Heart left ventricle (tissue), 16 donors: ENCODE measurements around the gene STAMBP. TPM values are rescaled to one million over a fixed set of nuclear protein-coding genes. Genes with fewer than 3 reads are reported as not detected.
A peak's percentile ranks its signal among the peaks of the same experiment; 100 is the strongest.

Source experiments
- ATAC-seq, 4 donors: fragments of 200-7000 bp; cut with Tn5 transposase; one replicate each; pipeline ENCODE4 v1.9.1; 2020 to 2022; ENCODE audit warnings: moderate library complexity in 4 of 4, mild to moderate bottlenecking in 3 of 4, moderate number of reproducible peaks in 1 of 4
- DNase-seq, 5 donors: peaks; one replicate each; pipeline ENCODE4 v3.0.0-alpha.2; 2020
- H3K27ac ChIP-seq, 12 donors: fragments of 200-600 bp; sonication (generic) in 4 of 12; one replicate each; pipeline versions ENCODE4 v1.5.0 to v1.8.0; 2016 to 2022; ENCODE audit warnings: mild to moderate bottlenecking in 2 of 12
- H3K27me3 ChIP-seq, 9 donors: fragments of 200-600 bp; sonication (generic) in 2 of 9; one replicate each; pipeline versions ENCODE4 v1.5.1 to v1.8.0; 2016 to 2022; ENCODE audit warnings: mild to moderate bottlenecking in 3 of 9
- H3K36me3 ChIP-seq, 9 donors: fragments of 200-600 bp; sonication (generic) in 2 of 9; one replicate each; pipeline versions ENCODE4 v1.5.0 to v1.8.0; 2018 to 2022; ENCODE audit warnings: mild to moderate bottlenecking in 2 of 9
- H3K4me1 ChIP-seq, 12 donors: fragments of 200-600 bp; sonication (generic) in 4 of 12; one replicate each; pipeline versions ENCODE4 v1.5.0 to v1.8.0; 2016 to 2022; ENCODE audit warnings: mild to moderate bottlenecking in 3 of 12
- H3K4me3 ChIP-seq, 12 donors: fragments of 200-600 bp; sonication (generic) in 4 of 12; one replicate each; pipeline versions ENCODE4 v1.5.0 to v1.8.0; 2017 to 2022; ENCODE audit warnings: mild to moderate bottlenecking in 9 of 12, moderate library complexity in 4 of 12
- H3K9me3 ChIP-seq, 12 donors: fragments of 200-600 bp; sonication (generic) in 4 of 12; one replicate each; pipeline versions ENCODE4 v1.5.0 to v1.8.0; 2016 to 2022; ENCODE audit warnings: mild to moderate bottlenecking in 1 of 12
- CTCF ChIP-seq, 12 donors: fragments of 200-600 bp; sonication (generic) in 4 of 12; IDR thresholded peaks; one replicate each; pipeline versions ENCODE4 v1.5.0 to v1.8.0; 2018 to 2022; ENCODE audit warnings: antibody characterized with exemption in 12 of 12, mild to moderate bottlenecking in 5 of 12
- POLR2A ChIP-seq, 2 donors: fragments of 450-650 bp; IDR thresholded peaks; one replicate each; pipeline ENCODE4 v1.6.1; 2017; ENCODE audit warnings: antibody characterized with exemption in 2 of 2, mild to moderate bottlenecking in 2 of 2, moderate library complexity in 2 of 2
- WGBS, 4 donors: extraction: QIAGEN DNeasy Blood & Tissue Kit in 2 of 4; methylation state at CpG; one replicate each; pipeline versions ENCODE4 v1.1.5 to v1.1.7; 2013 to 2018; 5-methylcytosine and 5-hydroxymethylcytosine counted together
- intact Hi-C, 10 donors: fragments of 100-400 bp; cut with DNase I; formaldehyde crosslinking; loops; one replicate each; pipeline versions ENCODE4 v1.11.1 to v1.14.2; 2022
- polyA plus RNA-seq, 2 donors: library from polyadenylated mRNA; stranded (reverse); fragments of 200-250 nt; gene quantifications; one replicate each; pipeline ENCODE4 v1.2.3, GENCODE V29; 2013
- total RNA-seq, 9 donors: library from RNA; depleted of rRNA in 2 of 9; stranded (reverse); fragments of >200 nt in 2 of 9; fragmentation: NEBNext Ultra II Directional in 3 of 9; extraction: Animal tissue kit (Norgen Biotek cat#: 25700) in 3 of 9; gene quantifications; one replicate each; pipeline versions ENCODE4 v1.1.0 to v1.2.4, GENCODE V29; 2016 to 2023
- donor health status: ischemic (EF 13 %, LVEDD 7.1; RV severe dilation, severe dysfunction).
- donor health status: healthy with polysubstance abuse.
- donor health status: DM: no; HTN: yes; CAD: no.
- donor health status: DM: no; HTN: no; CAD: no.
- donor health status: ischemic (EF 25% LVEDD 6.9; RV normal size, moderate dysfunction).
- donor health status: ischemic (EF 25% LVEDD 5.7; RV mildly dilated, moderate dysfunction).
- donor health status: healthy.
- donor health status: DM: yes; HTN: yes; CAD: no.
- donor health status: ischemic (EF 35%, LVEDD 5.7; RV mildly dilated, moderate dysfunction).
- donor health status: nonischemic (EF 11% LVEDD 7.7; RV severe dilation, severe dysfunction).
- donor health status: DM: yes; HTN: yes; CAD: no.
- donor health status: PGD.
- donor health status: ischemic (EF 29% LVEDD 5.4; RV normal size, mild dysfunction).
- donor health status: nonischemic (EF 23%, LVEDD 6.1; RV moderate dilation, normal function).

STAMBP gene
- total and polyA plus RNA-seq, 11 donors: 13.2 to 38.0 (median 33.0) TPM

- WGBS, 4 donors: 84 to 95% (median 92%) methylated on average over 5 of the region's 5 CpGs
- Histone ChIP-seq H3K27me3 (no peaks in the 10 kb centered on the region), H3K4me3 (no peak overlapping the region), H3K9me3 (no peaks in the 10 kb centered on the region), H3K36me3 (peaks cover 0 to 71% (median 43%) of the 10 kb centered on the region in 9 donors), H3K4me1 (peaks cover 0 to 18% (median 3%) of the 10 kb centered on the region in 12 donors), H3K27ac (peak overlapping the region in 1 of 12 donors; percentile 64)
- DNase-seq (no peak), ATAC-seq (no peak)
- TF ChIP-seq CTCF (IDR thresholded peaks at IDR 0.05): no peak
- TF ChIP-seq POLR2A (IDR thresholded peaks at IDR 0.05): no peak
- intact Hi-C loops: no loop called here
Measured at GRCh38 chr2:73841912-73842738, 13.4 kb downstream of the STAMBP start.

GRCh38 chr2:73842739-73843019 is 13.9 kb downstream of the STAMBP start:
- Histone ChIP-seq H3K27ac (peak overlapping the region in 1 of 12 donors; percentile 64), H3K4me3 (no peak overlapping the region), H3K27me3 (no peaks in the 10 kb centered on the region), H3K9me3 (no peaks in the 10 kb centered on the region), H3K36me3 (peaks cover 0 to 76% (median 48%) of the 10 kb centered on the region in 9 donors), H3K4me1 (peaks cover 0 to 16% (median 3%) of the 10 kb centered on the region in 12 donors)
- ATAC-seq (no peak), DNase-seq (no peak)
- TF ChIP-seq CTCF (IDR thresholded peaks at IDR 0.05) (no peak), POLR2A (IDR thresholded peaks at IDR 0.05) (no peak)
- intact Hi-C loops: no loop called here
- WGBS, 4 donors: 72 to 81% (median 79%) methylated on average over 1 of the region's 1 CpG

DNA sequence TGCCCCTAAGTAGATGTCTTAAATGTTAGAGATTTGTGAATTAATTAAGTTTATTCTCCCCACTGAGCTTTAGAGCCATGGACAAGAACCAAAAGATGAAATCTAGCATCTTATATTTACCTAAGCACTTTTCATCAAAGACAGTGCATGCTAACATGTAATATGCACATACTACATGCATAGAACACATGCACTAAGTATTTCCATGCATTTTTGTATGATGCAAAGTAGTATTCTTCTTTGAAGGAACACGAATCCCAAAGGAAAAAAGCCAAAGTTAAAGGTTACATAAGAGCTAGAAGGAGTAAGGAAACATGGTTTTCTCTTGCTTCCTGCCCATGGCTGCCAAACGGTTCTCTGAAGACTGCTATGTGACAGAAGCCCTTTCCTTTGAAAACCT is 15.3 kb downstream of the STAMBP start:
- H3K4me1 ChIP-seq: peaks cover 0 to 5% (median 0%) of the 10 kb centered on the region in 12 donors
- intact Hi-C loops: no loop called here
- no peaks in the 10 kb centered on the region for H3K27me3 ChIP-seq
- H3K36me3 ChIP-seq: peaks cover 0 to 90% (median 62%) of the 10 kb centered on the region in 9 donors
- H3K27ac ChIP-seq: peak overlapping the region in 1 of 12 donors; percentile 64
- no peaks in the 10 kb centered on the region for H3K9me3 ChIP-seq
- DNase-seq (no peak), ATAC-seq (no peak)
- WGBS, 4 donors: 48 to 60% (median 53%) methylated on average over 2 of the region's 2 CpGs
- TF ChIP-seq CTCF (IDR thresholded peaks at IDR 0.05) (no peak), POLR2A (IDR thresholded peaks at IDR 0.05) (no peak)
- H3K4me3 ChIP-seq: no peak overlapping the region

- intact Hi-C loops: no loop called here
- 90 to 97% (median 94%) methylated on average over 2 of the region's 2 CpGs for WGBS, 4 donors
- DNase-seq (no peak), ATAC-seq (no peak)
- Histone ChIP-seq H3K27me3 (no peaks in the 10 kb centered on the region), H3K4me3 (no peak overlapping the region), H3K27ac (peak overlapping the region in 1 of 12 donors; percentile 61), H3K36me3 (peaks cover 0 to 99% (median 97%) of the 10 kb centered on the region in 9 donors), H3K9me3 (no peaks in the 10 kb centered on the region), H3K4me1 (no peaks in the 10 kb centered on the region)
- TF ChIP-seq CTCF (IDR thresholded peaks at IDR 0.05): no peak
- no peak for TF ChIP-seq POLR2A (IDR thresholded peaks at IDR 0.05)
Measured at GRCh38 chr2:73850009-73850408, 21.2 kb downstream of the STAMBP start.
